ENCODE data around the gene CST8.
A peak's percentile ranks its signal among the peaks of the same experiment; 100 is the strongest.
"Not testable (repeated sequence)": the region's sequence is repeated elsewhere in the genome, so short reads cannot be mapped to it uniquely, and the experiment has no call there.

CST8 gene

DNA sequence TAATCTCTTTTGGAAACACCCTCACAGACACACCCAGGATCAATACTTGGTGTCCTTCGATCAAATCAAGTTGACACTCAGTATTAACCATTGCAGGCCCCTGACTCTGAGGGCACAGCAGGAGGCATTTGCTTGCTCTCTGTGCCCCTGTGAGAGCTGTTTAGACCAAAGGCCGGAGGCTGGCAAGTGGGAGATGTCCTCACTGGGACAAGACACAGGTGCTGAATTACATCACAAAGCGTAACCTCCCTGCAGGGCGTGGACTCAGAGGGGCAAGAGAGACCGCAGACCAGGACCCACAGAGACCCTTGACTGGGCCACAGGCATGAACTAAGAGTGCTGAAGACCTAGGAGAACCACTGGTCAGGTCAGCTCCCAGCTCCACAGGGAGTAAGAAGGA, at the start of gene CST8:
TSS of gene CST8 (plus strand) at position 301 of the 400 bp plus-strand sequence. CDS start 551 bp downstream, outside the sequence.
- no peak for DNase-seq (ENCODE audit: low spot score)

GRCh38 chr20:23441850-23442313, 49.0 kb upstream of the CST8 start:
- peak; percentile 69 for DNase-seq (ENCODE audit: low spot score)

GRCh38 chr20:23442436-23442835, 48.5 kb upstream of the CST8 start:
- no peak for DNase-seq (ENCODE audit: low spot score)

DNA sequence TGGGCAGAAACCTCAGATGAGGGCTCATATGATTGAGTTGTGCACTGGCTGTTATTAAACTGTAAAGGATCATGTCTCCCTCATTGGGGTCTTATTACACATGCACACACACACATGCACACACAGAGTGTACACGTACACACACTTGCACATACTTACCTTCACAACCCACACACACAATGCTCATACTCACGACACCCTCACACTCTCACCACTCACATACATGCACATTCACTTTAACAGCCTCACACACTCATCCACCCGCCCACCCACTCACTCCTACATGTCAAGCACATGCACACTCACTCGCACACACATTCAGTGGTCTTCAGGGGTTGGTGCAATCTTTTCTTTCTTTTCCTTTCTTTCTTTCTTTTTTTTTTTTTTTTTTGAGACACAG, 46.1 kb upstream of the CST8 start:
- DNase-seq (ENCODE audit: low spot score): no peak

GRCh38 chr20:23445596-23446217, 45.2 kb upstream of the CST8 start:
- DNase-seq (ENCODE audit: low spot score): peak; percentile 65

- DNase-seq (ENCODE audit: low spot score): peak; percentile 41
Observed at GRCh38 chr20:23446505-23446904, 44.4 kb upstream of the CST8 start.

DNA sequence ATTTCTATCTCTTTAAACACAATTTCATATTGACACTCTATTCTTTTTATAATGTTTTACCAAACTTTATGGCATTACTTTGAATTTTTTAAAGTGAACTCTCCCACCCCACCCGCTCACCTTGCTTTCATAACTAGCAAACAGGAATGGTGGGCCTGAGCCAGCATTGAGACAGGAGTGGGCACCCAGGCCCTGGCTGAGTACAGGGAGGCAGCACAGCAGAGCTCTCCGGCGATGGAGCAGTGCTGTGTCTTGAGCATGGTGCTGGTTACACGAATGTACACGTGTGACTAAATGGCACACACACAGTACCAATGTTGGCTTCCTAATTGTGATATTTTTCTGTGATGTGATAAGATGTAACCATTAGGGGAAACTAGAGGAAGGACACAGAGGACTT, 42.8 kb upstream of the CST8 start:
- no peak for DNase-seq (ENCODE audit: low spot score)

DNA sequence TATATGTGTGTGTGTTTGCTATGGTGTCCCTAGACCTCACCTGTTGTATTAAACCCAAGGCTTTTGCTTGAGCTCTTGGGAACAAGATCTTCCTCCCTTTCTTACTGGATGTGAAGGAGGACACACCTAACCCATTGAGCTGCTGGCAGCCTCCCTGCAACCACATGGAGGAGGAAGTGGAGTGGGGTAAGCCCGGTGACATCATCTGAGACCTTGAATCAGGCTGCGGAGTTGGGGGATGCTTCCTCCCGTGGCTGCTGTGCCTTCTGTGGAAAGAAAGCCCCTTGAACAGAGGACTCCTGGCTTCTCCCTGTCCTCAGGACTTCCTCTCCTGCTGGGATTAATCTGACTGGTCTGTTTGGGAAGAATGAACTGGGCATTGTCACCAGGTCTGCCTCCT, 41.5 kb upstream of the CST8 start:
- no peak for DNase-seq (ENCODE audit: low spot score)

- no peak for DNase-seq (ENCODE audit: low spot score)
Observed at GRCh38 chr20:23450877-23451276, 40.0 kb upstream of the CST8 start.

DNA sequence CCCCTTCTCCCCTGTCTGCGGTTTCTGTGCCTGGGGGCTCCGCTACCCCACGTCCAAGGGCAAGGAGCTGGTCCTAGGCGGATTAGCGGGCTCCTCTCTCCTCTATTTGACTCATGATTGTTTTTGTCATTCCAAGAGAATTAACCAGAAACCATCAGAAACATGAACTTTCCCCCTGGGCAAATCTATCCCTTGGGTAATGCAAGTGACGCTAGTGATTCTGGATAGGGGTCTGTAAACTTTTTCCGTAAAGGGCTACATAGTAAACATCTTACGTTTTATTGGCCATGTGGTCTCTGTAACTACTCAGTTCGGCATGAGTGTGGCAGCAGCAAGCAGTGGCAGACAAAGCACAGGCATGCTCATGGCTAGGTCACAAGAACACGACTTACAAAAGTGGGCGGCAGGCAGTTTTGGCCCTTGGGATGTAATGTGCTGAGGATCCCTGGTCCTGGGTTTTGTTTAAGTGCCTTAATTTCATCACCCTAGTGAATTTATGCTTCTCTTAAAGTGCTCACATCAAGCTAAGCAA, 38.9 kb upstream of the CST8 start:
- no peak for DNase-seq (ENCODE audit: low spot score)

DNA sequence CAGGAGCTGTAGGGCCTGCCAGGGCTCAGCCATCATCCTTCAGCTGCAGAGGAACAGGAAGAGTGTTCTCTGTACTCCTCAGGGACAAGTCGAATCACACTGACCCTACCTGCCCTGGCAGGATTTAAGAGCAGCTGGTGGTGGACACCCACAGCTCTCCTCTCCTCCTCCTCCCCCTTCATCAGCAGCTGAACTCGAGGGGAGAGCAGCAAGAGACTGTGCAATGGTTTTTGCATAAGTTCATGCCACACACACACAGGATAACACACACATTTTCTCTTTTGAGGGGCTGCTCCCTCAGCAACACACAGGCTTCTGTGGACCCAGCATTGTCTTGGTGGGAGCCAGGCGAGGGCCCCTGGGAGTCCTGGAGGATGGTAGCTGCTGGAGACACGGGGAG, 38.1 kb upstream of the CST8 start, which contains the start of gene CST11:
TSS of gene CST11 (minus strand) at position 101 of the 400 bp plus-strand sequence. CDS start at position 36, 65 bp downstream.
- DNase-seq (ENCODE audit: low spot score): no peak

GRCh38 chr20:23453549-23454543, 37.1 kb upstream of the CST8 start:
- no peak for DNase-seq (ENCODE audit: low spot score)

DNA sequence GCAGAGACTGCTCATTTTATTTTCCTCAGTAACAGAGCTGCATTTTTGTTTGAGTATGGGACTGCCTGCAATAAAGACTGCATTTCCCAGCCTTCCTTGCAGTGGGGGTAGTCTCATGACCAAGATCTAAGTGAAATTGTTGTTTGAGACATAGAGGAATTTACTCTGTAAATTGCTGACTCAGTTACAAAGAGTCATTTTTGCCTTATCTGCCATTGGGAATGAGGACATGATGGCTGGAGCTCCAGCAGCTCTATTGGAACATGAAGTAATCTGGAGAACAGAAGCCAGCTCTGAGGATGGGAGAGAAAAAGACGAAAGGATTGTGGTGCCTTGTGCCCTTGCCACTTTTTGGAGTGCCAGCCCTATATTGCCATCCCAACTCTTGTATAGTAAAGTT, 36.1 kb upstream of the CST8 start:
- DNase-seq (ENCODE audit: low spot score): no peak

DNA sequence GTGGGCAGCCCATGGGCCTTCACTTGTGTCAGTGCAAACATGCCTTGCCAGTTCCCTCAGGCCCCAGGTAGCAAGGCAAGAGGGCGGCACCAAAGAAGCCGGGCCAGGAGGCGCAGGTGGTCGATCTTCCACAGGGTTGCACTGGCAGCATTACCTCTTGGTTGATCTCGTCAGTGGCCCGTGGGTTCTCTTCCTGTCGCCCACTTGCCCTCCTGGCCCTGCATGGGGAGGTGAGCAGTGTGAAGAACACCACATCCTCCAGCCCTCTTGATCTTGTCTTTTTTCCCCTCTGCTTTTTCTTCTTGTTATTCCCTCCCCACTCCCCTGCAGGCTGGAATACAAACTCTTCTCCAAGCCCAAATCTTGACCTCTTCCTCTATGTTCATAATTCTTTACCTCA, 35.3 kb upstream of the CST8 start:
- DNase-seq (ENCODE audit: low spot score): no peak

DNA sequence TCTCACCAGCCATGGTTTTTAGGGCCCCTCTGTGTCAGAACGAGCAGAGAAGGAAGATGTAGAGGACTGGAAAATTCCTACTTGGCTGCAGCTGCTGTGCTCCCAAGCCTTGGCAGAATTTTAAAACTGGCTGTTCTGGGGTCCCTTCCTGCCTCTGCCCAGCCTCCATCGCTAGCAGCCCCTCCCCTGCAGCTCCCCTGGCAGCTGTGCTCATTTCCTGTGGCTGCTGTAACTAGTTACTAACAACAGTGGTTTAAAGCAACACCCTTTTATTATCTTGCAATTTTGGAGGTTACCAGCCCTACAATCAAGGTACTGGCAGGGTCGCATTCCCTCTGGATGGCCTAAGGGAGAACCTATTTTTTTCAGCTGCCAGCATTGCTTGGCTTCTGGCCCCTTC, 34.5 kb upstream of the CST8 start:
- DNase-seq (ENCODE audit: low spot score): no peak

DNA sequence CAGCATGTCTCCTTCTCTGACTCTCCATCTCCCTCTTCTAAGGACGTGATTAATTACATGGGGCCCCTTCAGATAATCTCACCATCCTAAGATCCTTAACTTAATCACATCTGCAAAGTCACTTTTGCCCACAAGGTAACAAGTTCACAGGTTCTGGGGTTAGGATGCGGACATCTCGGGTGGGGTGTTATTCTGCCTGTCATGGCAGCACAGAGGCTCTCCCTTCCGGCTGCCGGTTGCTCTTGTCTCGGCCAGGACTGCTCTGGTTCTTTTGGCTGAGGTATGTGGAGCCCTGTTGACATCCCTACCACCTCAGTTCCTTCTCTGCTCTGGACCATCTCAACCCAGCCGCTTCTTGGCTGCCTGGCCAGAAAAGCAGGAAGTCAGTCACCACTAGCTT, 34.0 kb upstream of the CST8 start:
- no peak for DNase-seq (ENCODE audit: low spot score)

- DNase-seq (ENCODE audit: low spot score): no peak
Observed at GRCh38 chr20:23459461-23460150, 31.3 kb upstream of the CST8 start.

DNA sequence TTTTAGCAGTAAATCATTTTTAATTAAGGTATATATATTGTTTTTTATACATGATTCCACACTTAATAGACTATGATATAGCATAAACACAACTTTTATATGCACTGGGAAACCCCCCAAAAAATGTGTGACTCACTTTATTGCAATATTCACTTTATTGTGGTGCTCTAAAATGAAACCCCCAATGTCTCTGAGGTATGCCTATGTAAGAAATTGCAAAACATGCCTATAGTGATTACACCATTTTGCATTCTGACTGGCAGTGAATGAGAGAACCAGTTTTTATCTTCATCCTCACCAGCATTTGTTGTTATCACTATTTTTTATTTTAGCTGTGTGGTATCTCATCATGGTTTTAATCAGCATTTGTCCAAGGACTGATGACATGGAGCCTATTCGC, 29.7 kb upstream of the CST8 start:
- no peak for DNase-seq (ENCODE audit: low spot score)

DNA sequence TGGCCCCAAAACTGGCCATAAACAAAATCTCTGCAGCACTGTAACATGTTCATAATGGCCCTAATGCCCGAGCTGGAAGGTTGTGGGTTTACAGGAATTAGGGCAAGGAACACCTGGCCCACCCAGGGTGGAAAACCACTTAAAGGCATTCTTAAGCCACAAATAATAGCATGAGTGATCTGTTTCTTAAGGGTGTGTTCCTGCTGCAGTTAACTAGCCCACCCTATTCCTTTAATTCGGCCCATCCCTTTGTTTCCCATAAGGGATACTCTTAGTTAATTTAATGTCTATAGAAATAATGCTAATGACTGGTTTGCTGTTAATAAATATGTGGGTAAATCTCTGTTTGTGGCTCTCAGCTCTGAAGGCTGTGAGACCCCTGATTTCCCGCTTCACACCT, 24.0 kb upstream of the CST8 start:
- DNase-seq (ENCODE audit: low spot score): not testable (repeated sequence)

DNA sequence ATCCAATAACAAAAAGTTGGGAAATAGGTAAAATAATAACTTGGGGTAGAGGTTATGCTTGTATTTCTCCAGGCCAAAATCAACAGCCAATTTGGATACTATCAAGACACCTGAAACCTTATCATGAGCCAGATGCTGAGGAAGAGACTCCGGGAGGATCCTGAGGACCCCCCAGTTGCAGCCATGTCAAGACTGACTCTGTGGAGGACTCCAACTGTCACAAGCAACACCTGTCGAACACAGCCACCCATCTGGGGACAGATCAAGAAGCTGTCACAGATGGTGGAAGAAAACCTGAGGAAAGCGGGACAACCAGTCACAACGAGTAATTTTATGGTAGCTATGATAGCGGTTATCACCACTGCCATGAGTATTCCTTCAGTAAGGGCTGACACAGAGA, 18.6 kb upstream of the CST8 start:
- DNase-seq (ENCODE audit: low spot score): not testable (repeated sequence)

GRCh38 chr20:23473293-23473692, 17.6 kb upstream of the CST8 start:
- DNase-seq (ENCODE audit: low spot score): not testable (repeated sequence)

GRCh38 chr20:23475395-23475794, 15.5 kb upstream of the CST8 start:
- no peak for DNase-seq (ENCODE audit: low spot score)
